NCI-H69 (cell line): ENCODE measurements around the gene TMEM127.
"Not testable (repeated sequence)": the region's sequence is repeated elsewhere in the genome, so short reads cannot be mapped to it uniquely, and the experiment has no call there.

Experiments used
- DNase-seq: peaks from one replicate; lab custom pipeline; 2025; lab: John Stamatoyannopoulos, UW

The TMEM127 gene

DNA sequence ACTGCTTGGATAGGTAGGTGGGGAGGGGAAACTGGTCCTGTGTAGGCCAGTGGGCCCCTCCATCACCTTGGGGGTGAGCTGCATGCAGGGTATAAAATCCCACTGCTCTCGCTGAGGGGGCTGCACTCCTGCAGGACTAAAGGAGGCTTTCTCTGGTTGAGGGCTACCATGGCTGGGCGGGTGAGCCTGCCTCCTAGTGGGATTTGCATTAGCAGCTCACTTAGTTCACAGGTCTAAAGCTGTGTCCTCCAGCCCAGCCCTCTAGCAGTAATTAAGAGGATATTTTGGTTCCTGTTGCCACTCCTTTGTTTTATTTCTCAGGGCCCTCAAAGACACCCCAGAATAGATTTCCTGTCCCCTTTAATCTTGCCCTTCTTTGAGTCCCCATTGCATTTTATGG is 24.6 kb downstream of the TMEM127 start:
- no peak for DNase-seq

GRCh38 chr2:96240341-96241038 is 25.3 kb downstream of the TMEM127 start:
- DNase-seq = no peak

DNA sequence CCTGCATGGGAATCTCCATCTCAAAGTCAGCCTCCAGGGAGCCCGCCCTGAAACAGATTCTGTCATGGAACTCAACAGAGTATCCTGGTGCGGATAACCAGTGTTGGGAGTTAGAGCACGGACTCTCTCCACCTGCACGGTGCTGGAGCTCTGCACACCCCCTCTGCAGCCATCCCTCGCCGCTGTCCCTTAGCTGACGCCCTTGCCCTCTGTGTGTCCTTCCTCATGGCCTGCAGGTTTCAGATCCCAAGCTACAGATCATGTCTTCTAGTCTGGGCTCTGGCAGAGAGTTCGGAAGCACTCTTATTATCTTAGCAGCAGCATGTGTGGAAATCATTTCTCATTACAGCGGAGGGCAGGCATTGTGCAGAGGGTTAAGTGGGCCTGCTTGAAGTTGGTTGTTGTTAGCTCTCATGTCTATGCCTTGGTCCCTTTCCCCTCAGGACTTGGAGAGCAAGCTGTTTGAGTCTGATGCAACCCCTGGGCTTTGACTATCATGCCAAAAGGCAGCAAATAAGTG is 26.0 kb downstream of the TMEM127 start:
- DNase-seq = no peak

DNA sequence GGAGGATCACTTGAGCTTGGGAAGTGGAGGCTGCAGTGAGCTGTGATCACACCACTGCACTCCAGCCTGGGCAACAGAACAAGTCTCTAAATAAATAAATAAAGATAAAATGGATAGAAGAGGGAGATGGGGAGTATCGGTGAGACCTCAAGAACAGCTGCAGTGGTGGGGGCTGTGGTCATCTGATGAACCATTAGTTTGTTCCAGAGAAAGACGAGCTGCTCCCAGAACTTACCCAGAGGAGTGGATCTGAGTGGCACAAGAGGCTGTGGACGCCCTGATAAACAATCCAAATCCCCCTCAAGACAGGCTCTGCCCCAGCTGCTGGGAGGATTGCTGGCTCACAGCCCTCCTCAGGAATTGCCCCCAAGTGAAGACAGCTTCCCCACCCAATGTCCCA is 26.7 kb downstream of the TMEM127 start:
- DNase-seq = no peak

DNA sequence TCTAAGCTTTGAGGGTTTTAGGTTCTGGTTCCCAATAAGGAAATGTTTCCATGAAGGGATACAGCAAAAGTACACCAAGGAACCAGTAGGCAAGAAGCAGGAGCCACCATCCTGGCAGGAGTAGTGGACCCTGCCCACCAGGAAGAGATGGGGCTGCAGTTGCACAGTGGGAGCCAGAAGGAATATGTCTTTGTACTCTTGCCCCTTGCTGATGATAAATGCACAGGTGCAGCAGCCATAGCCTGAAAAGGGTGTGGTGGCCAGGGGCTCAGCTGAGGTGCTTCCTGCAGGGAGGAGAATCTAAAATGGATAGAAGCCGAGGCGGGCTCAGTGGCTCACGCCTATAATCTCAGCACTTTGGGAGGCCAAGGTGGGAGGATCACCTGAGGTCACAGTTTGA is 27.5 kb downstream of the TMEM127 start:
- no peak for DNase-seq

- DNase-seq = no peak
Observed at GRCh38 chr2:96236882-96237281, 28.9 kb downstream of the TMEM127 start.

GRCh38 chr2:96233880-96234316 is 31.9 kb downstream of the TMEM127 start:
- DNase-seq = no peak

GRCh38 chr2:96233436-96233835 is 32.4 kb downstream of the TMEM127 start:
- no peak for DNase-seq

- DNase-seq = no peak
Observed at GRCh38 chr2:96231316-96231715, 34.5 kb downstream of the TMEM127 start.

DNA sequence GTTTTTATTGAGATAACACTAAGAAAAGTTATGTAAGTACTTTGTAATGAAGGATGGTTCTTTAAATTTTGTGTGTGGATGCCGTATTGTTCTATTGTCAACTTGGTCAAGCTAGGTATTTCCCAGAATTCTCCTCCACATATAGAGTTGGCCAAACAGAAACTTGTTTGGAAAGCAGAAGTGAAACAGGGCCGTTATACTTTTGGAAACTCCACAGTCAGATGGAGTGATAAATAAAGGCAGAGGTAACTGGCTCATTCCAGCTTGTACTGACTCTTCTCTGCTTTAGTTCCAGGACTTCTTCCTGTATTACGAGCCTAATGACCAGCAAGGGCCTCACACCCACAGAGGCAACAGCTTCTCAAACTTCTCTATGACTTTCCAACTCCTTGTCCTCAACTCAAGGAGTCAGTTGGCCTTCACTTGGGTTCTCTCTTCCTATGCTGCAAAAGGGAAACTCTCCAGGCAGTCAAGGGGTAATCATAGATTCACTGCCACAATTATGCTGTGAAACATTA is 40.7 kb downstream of the TMEM127 start:
- DNase-seq = no peak

GRCh38 chr2:96221106-96221505 is 44.7 kb downstream of the TMEM127 start:
- DNase-seq = not testable (repeated sequence)

DNA sequence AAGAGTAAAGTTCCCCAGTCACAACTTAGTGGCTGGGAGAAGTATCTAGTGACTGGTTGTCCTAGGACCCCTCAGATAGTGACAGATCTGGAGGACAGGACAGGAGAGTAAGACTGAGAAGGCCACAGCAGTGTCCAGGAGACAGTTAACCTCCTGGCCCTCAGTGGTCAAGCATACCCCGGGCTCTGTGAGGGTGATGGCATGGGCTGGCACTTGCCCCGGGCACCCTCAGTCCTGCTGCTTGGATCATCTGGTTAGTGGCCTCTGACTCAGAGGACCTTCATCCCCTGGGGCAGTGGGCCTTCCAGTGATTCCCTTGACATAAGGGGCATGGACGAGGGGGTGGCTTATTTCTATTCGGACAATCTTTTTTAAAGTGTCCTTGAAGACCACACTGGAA is 45.8 kb downstream of the TMEM127 start:
- not testable (repeated sequence) for DNase-seq

- no peak for DNase-seq
Observed at GRCh38 chr2:96218508-96219131, 47.2 kb downstream of the TMEM127 start.

DNA sequence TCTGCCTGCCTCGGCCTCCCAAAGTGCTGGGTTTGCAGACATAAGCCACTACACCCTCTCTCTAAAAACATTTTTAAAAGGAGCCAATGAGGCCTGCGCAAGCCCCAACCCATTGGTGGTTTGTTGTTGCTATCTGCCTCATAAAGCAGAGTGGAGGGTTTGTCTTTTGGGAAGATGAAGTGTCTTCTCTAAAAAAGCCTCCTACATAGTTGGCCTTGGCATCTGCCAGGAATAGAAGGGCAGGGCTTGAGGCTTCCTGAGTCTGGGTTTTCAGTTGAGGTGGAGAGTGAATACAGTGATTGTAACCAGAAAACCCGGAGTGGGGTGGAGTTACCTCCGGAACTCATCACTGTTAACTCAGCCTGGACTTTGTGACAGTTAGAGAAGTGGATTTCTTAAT is 51.2 kb downstream of the TMEM127 start:
- DNase-seq = no peak

- DNase-seq = no peak
Observed at GRCh38 chr2:96213379-96213778, 52.4 kb downstream of the TMEM127 start.

DNA sequence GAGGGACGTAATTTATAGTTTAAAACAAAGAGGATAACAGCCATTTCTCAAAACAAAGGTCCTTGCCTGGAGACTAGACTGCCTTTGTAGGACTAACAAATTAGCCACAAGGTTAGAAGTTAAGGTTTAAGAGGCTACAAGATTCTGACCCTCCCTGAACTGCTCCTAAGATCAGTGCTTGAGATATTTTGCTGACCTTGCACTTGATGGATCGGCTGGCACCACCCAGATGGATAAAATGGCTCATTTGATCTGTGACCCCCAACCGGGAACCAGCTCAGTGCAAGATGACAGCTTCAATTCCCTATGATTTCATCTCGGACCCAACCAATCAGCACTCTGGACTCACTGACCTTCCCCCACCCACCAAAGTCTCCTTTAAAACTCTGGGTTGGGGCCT is 53.5 kb downstream of the TMEM127 start:
- DNase-seq = no peak

- no peak for DNase-seq
Observed at GRCh38 chr2:96209729-96210085, 56.1 kb downstream of the TMEM127 start.

- no peak for DNase-seq
Observed at GRCh38 chr2:96209011-96209728, 56.6 kb downstream of the TMEM127 start.

DNA sequence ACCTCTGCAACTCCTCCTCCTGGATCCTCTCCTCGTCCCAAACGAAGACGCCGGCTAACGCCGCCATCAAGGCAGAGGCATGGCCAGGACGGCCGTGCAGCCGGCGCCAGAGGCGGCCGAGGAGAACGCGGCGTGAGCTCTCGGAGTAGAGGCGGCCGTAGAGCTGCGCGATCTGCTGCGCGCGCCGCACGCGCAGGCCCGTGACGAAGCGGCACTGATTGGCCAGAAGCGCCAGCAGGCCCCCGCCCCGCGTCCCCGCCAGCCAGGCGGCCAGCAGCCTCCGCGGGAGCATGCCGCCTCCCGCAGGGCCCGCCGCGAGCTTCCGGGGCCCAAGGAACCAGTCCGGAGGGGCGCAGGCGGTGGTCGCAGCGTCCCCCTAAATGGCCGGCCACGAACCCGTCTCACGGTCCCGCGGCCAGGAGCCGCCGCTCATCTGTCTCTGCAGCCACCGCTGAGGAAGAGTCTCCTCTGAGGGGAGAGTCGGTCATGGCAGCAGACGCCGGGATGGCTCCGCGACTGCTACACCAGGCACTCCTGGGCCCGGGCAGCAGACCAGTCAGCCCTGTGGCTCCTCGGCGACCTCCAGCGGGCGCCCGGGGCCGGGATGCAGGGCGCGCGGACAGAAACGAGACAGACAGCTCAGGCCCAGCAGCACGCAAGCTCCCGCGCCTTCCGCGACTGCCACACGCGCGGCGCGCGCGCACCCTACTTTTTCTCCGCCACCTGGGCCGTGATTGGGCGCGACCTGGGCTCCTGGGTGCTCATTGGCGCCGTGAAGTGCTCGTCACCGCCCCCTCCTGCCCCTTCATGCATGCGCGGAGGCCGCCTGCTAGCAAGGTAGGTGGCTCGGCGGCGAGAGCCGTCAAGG is 57.4 kb downstream of the TMEM127 start, which contains the start of gene STARD7:
TSS of gene STARD7 (minus strand) at position 685 of the 868 bp plus-strand sequence. CDS start at position 292, 393 bp downstream.
- DNase-seq = peak; percentile 97

- no peak for DNase-seq
Observed at GRCh38 chr2:96207774-96208142, 58.0 kb downstream of the TMEM127 start.

DNA sequence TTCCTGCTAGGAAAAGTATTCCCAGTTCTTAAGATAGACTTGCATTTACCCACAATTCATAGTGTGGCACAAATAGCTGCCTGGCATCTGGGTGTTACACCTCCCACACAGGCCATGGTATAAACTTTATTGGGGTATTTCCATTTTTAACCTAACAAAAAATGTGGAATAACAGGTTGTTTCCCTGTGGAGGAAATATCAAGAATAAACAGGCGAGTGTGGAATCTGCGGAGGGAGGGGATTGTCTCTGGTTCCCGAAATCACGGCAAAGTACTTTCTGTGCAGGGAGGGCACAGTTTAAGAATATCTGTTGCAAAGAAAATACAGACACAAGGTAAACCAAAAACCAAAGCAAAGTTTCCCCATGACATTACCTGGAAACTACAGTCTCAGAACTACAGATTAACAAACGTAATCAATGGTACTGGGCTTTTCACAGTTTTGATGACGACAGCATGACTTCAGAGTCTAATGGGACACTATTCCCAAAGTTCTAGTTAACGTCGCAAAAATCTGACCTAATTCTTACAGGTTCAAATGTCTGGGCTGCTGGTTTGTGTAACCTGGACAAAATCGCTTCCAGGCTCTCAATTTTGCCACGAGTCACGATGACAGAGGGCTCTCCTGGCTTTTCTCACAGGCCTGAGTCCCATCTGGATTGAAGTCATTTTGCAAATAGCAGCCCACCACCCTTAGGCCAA is 58.6 kb downstream of the TMEM127 start:
- DNase-seq = no peak
